GM12801 (cell line): ENCODE results near the gene TNNI3.

Source experiments
- TF ChIP-seq, protein P1 (sequence below): IDR thresholded peaks from one replicate; pipeline ENCODE4 v1.5.1; 2011; ENCODE audit warnings: control low read depth; ENCODE audit not compliant: insufficient read length; ENCODE audit errors: extremely low read depth

TNNI3 gene

DNA sequence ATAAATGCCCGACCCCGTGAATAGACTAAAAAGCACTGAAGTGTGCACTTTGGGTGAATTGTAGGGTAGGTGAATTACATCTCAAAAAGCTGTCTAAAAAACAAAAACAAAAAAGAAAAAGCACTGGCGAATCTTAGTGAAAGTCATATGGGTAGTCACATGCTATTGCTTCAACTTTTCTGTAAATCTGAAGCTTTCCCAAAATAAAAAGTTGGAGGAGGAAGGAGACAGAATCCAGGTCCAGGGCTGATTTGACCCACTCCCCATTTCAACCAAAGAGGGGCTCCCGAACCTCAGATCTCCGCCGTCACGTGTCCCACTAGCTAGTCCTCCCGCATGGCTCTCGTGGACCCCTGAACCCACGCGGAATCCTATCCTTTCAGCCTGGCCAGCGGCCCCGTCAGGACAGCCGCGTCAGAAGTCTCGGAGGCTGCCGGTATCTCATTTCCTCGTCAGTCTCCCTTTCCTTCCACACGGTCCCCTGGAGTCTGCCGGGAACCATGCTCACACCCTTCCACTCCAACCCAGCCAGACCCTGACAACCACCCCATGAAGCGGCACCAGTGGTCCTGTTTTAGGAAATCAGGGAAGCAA, 46.2 kb downstream of the TNNI3 start:
- TF ChIP-seq, protein P1, sequence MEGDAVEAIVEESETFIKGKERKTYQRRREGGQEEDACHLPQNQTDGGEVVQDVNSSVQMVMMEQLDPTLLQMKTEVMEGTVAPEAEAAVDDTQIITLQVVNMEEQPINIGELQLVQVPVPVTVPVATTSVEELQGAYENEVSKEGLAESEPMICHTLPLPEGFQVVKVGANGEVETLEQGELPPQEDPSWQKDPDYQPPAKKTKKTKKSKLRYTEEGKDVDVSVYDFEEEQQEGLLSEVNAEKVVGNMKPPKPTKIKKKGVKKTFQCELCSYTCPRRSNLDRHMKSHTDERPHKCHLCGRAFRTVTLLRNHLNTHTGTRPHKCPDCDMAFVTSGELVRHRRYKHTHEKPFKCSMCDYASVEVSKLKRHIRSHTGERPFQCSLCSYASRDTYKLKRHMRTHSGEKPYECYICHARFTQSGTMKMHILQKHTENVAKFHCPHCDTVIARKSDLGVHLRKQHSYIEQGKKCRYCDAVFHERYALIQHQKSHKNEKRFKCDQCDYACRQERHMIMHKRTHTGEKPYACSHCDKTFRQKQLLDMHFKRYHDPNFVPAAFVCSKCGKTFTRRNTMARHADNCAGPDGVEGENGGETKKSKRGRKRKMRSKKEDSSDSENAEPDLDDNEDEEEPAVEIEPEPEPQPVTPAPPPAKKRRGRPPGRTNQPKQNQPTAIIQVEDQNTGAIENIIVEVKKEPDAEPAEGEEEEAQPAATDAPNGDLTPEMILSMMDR, result no peak

- TF ChIP-seq, protein P1, result no peak
Measured at GRCh38 chr19:55109527-55110291, 47.8 kb downstream of the TNNI3 start.

GRCh38 chr19:55106591-55106990, 50.9 kb downstream of the TNNI3 start:
- TF ChIP-seq, protein P1, result no peak

DNA sequence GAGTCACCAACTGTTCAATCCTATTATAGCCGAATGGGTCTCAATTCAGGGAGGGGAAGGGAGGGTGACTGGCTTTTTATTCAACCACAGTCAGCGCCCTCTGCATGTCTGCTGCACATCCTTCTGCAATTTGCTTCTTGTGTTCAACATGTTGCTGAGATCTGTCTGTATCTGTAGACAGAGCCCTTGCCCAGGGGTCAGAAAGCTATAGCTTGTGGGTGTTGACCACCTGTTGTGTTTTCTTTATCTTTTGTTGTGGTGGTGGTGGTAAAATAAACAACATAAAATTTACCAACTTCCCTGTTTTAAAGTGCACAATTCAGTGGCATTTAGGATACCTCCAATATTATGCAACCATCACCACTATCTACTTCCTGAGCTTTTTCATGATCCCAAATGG, 52.3 kb downstream of the TNNI3 start:
- TF ChIP-seq, protein P1, result no peak

DNA sequence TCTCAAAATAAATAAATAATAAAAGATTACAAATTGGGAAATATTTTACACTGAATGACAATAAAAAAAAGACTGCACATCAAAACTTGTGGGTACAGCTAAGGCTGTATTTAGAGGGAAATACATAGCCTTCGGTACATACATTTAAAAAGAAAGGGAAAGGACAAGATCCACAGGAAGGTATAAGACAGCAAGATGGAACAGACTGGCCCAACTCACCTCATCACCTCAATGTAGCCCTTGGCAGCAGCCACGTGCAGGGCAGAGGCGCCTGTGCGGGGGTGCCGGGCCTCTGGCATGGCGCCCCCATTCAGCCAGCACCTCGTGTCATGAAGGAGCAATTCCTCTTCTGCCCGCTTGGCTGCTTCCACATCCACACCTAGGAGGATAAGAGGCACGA, 54.3 kb downstream of the TNNI3 start:
- TF ChIP-seq, protein P1, result no peak
